Inflammatory macrophage treated with lipopolysaccharide for 1 hour (primary cell): Measurements from ENCODE around the gene ZNF76.
"Not testable (repeated sequence)": the region's sequence is repeated elsewhere in the genome, so short reads cannot be mapped to it uniquely, and the experiment has no call there.

Experiments used
- DNase-seq, 2 donors: peaks; one replicate each; pipeline ENCODE4 v3.0.0-alpha.2; 2020 to 2022

Gene ZNF76

GRCh38 chr6:35304299-35304698 is 44.8 kb downstream of the ZNF76 start:
- DNase-seq, result no peak

DNA sequence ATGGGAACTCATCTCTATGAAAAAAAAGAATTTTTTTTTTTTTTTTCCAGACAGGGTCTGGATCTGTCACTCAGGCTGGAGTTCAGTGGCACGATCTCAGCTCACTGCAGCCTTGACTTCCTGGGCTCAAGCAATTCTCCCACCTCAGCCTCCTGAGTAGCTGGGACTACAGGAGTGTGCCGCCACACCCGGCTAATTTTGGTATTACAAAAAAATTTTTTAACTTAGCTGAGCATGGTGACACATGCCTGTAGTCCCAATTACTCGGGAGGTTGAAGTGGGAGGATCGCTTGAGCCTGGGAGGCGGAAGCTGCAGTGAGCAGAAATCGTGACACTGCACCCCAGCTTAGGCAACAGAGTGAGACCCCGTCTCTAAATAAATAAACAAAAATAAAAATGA is 45.6 kb downstream of the ZNF76 start:
- no peak for DNase-seq

- not testable (repeated sequence) for DNase-seq
Measured at GRCh38 chr6:35307138-35307537, 47.6 kb downstream of the ZNF76 start.

DNA sequence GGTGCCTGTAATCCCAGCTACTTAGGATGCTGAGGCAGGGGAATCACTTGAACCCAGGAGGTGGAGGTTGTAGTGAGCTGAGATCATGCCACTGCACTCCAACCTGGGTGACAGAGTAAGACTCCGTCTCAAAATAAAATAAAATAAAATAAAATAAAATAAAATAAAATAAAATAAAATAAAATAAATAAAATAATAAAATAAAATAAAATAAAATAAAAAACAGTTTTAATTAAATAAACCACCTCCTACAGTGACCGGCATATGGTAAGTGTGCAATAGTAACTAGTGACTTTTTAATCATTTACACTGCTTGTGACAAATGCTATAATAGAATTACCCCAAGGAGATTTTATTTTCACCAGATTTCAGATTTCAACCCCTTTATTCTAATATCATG is 49.0 kb downstream of the ZNF76 start:
- not testable (repeated sequence) for DNase-seq

DNA sequence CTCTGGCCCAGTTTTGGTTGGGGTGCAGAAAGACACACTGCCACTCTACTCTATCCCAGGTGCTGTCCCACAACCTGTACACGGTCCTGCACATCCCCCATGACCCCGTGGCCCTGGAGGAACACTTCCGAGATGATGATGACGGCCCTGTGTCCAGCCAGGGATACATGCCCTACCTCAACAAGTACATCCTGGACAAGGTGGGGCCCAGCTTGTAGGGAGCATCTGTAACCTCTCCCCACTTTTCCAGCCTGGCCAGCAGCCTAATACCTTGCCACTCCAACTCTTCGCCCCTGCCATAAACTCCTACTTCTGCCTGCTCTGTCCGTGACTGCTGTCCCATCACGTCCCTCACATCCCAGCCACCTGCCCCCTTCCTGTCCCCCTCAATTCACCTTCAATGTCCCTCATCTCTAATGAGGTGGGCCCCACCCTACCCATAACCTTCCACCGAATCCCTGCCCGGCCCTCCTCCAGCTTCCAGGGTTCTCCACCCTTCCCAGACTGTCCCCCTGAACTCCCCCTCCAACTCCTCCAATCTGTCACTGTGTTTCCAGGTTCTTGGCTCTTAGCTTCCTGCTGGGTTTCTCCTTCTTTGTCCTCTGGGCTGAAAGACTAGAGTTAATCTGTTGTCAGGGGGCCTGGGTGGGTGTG is 50.2 kb downstream of the ZNF76 start:
- DNase-seq, result no peak

GRCh38 chr6:35310265-35310831 is 50.8 kb downstream of the ZNF76 start:
- no peak for DNase-seq

- DNase-seq, result peak; percentile 13 to 35
Measured at GRCh38 chr6:35311390-35312075, 52.0 kb downstream of the ZNF76 start.

- DNase-seq, result no peak
Measured at GRCh38 chr6:35312076-35312800, 52.7 kb downstream of the ZNF76 start.

DNA sequence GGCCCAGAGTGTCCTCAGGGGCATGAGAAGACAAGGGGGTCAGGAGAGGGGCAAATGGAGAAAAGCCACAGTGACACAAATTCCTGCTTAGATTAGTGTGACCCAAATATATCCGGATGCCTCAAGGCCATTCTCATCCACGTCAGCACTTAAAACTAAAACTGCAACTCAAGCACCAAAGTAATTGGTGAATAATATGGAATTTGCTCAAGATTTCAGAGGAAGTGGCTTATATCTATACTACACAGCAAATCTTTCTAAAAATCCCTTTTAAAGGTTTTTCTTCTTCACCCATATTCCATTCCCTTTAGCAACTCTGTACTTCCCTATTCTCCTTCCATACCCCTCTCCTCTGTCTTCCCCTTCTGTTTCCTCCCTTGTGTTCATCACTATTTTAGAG is 53.3 kb downstream of the ZNF76 start:
- peak; percentile 51 to 52 for DNase-seq

DNA sequence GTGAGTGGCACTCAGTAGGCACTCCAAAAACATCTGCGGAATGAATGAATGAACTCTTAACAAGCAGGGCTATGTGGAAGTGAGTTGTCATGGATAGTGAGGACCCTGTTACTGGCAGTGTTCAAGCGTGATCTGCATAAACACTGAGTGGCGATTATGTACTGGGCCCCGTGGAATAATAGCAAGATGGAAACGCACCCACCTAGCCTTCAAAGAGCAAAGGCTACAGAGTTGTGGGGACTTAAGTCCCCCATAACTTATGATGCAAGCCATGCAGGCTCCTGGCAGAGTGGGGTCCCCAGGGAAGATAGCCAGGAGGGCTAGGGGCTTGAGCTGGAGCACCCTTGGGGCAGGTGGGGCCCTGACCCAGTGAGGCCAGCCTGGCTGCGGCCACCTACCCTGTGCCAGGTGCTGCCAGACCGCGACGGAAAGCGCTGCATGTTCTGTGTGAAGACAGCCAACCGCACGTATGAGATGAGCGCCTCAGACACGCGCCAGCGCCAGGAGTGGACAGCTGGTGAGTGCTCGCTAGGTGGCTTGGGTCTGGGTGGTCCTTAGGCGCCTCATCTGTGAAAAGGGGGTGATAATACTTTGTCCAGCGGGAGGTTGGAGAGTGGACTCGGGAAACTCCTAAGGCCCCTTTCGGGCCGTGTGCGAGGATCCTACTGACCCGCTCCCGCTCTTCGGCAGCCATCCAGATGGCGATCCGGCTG is 58.1 kb downstream of the ZNF76 start:
- no peak for DNase-seq

DNA sequence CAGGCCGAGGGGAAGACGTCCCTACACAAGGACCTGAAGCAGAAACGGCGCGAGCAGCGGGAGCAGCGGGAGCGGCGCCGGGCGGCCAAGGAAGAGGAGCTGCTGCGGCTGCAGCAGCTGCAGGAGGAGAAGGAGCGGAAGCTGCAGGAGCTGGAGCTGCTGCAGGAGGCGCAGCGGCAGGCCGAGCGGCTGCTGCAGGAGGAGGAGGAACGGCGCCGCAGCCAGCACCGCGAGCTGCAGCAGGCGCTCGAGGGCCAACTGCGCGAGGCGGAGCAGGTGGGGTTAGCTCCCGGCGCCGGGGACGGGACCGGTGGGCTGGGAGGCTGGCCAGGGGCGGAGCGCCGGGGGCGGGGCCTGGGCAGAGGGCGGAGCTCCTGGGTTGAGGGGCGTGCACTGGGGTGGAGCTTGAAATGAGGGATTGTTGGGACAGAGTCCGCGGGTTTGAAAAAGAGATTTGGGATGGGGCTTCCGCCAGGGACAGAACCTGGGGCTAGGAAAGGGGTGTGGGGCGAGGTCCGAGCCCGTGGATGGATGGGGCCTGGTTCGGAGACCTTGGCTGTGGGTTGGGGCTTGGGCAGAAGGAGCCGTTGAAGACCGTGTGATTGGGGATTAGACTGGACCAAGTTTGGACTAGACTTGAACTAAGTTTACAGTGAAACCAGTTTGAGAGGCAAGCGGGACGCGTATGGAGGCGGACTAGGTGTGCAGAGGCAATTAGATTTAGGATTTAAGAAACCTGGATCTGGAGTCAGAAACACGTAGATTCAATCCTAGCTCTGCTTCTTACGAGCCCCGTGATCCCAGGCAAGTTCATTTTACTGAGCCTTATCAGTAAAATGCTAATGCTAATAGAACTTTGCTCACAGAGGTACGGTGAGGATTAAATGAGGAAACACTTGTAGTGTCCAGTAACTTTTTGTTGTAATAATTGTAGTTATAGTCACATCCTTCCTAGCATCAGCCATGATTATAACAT is 58.9 kb downstream of the ZNF76 start:
- DNase-seq, result no peak

- DNase-seq, result no peak
Measured at GRCh38 chr6:35319346-35320030, 60.0 kb downstream of the ZNF76 start.

DNA sequence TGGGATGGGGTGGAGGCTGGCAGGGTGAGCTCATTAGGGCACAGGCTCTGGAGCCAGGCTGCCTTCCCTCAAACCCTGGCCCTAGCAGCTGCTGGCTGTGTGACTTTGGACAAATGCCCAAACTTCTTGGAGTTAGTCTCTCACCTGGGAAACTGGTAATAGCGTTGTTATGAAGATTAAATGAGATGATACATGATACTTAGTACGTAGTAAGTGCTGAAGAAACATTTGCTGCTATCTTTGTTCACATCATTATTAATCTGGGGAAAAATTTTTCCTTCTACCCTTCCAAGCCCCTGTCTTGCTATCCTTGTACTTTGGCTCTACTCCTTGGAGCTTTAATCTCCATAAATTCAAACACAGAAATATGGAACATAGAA is 60.5 kb downstream of the ZNF76 start:
- no peak for DNase-seq

DNA sequence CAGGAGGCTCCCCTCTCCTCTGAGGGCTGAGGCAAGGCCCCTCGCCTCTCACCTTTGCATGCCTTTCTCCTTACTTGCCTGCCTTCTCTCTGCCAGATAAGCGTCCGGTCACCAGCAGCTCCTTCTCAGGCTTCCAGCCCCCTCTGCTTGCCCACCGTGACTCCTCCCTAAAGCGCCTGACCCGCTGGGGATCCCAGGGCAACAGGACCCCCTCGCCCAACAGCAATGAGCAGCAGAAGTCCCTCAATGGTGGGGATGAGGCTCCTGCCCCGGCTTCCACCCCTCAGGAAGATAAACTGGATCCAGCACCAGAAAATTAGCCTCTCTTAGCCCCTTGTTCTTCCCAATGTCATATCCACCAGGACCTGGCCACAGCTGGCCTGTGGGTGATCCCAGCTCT is 61.6 kb downstream of the ZNF76 start:
- DNase-seq, result no peak

DNA sequence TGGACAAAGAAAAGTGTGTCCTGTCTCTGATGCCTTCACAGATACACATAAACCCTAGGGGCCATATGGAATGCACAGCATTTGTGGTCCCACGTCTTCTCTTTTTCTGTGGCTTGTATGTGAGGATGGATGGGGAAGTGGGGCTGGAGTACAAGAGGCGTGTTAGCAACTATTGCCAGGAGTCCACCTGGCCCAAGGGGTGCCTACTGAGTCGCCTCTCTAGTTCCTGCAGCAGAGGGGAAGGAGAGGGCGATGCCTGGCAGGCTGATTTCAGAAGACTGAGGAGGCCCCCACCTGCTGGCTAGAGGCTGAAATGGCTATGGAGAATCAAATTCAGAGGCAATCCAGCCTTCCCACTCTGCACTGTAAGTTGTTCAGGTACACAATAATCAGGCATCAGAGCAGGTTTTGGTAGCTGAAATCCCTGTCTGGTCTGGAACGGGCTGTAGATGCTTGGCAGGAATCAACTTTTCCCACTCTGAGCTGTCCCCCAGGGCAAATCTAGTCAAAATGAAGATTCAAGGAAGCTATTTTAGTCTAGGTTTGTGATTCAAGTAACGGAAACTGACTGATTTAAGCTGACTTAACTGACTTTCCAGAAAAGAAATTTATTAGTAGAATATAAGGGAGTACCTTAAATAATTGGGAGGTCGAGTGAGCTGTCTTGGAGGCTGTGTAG is 68.0 kb downstream of the ZNF76 start:
- peak; percentile 49 to 68 for DNase-seq

- DNase-seq, result no peak
Measured at GRCh38 chr6:35328108-35328723, 68.7 kb downstream of the ZNF76 start.

DNA sequence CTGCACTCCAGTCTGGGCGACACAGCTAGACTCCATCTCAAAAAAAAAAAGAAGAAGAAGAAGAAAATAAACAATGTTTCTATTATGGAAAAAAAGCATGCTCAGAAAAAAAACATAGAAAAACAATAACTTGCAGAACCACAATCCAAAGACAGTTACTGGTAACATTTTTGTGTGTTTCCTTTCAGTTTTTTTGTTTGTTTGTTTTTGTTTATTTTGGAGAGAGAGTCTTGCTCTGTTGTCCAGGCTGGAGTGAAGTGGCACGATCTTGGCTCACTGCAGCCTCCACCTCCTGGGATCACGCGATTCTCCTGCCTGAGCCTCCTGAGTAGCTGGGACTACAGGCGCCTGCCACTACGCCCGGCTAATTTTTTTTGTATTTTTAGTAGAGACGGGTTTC is 69.4 kb downstream of the ZNF76 start:
- DNase-seq, result not testable (repeated sequence)

GRCh38 chr6:35330541-35331119 is 71.1 kb downstream of the ZNF76 start:
- DNase-seq, result no peak

DNA sequence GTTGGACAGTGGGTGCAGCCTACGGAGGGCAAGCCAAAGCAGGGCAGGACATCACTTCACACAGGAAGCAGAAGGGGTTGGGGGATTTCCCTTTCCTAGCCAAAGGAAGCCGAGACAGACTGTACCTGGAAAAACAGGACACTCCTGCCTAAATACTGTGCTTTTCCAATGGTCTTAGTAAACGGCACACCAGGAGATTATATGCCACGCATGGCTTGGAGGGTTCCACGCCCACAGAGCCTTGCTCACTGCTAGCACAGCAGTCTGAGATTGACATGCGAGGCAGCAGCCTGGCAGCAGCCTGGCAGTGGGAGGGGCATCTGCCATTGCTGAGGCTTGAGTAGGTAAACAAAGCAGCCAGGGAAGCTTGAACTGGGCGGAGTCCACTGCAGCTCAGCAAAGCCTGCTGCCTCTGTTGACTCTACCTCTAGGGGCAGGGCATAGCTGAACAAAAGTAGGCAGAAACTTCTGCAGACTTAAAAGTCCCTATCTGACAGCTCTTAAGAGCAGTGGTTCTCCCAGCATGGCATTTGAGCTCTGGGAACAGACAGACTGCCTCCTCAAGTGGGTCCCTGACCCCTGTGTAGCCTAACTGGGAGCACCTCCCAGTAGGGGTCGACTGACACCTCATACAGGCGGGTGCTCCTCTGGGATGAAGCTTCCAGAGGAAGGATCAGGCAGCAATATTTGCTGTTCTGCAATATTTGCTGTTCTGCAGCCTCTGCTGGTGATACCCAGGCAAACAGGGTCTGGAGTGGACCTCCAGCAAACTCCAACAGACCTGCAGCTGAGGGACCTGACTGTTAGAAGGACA is 72.7 kb downstream of the ZNF76 start:
- not testable (repeated sequence) for DNase-seq
